Parathyroid adenoma (tissue), 2 donors: ENCODE results near the gene CAPS2.
A peak's percentile ranks its signal among the peaks of the same experiment; 100 is the strongest.

Experiments
- H2AFZ ChIP-seq: fragments of 300-600 bp; sonication (generic); one replicate; pipeline ENCODE4 v1.7.0; 2017; ENCODE audit warnings: antibody characterized with exemption, mild to moderate bottlenecking
- H3K27ac ChIP-seq: fragments of 300-600 bp; sonication (generic); one replicate; pipeline ENCODE4 v1.7.0; 2017
- H3K27me3 ChIP-seq: fragments of 300-600 bp; sonication (generic); one replicate; pipeline ENCODE4 v1.7.0; 2017; ENCODE audit warnings: low read length; ENCODE audit not compliant: control insufficient read depth, insufficient read depth
- H3K36me3 ChIP-seq: fragments of 300-600 bp; sonication (generic); one replicate; pipeline ENCODE4 v1.7.0; 2017; ENCODE audit warnings: low read length; ENCODE audit not compliant: control insufficient read depth, insufficient read depth
- H3K4me1 ChIP-seq: fragments of 300-600 bp; sonication (generic); one replicate; pipeline ENCODE4 v1.7.0; 2017; ENCODE audit warnings: control low read depth
- H3K4me2 ChIP-seq: fragments of 300-600 bp; sonication (generic); one replicate; pipeline ENCODE4 v1.7.0; 2017; ENCODE audit warnings: low read length
- H3K4me3 ChIP-seq: fragments of 300-600 bp; sonication (generic); one replicate; pipeline ENCODE4 v1.7.0; 2017; ENCODE audit warnings: low read depth, low read length
- H3K79me2 ChIP-seq: fragments of 300-600 bp; sonication (generic); one replicate; pipeline ENCODE4 v1.7.0; 2017; ENCODE audit warnings: control low read depth
- H3K9ac ChIP-seq: fragments of 300-600 bp; sonication (generic); one replicate; pipeline ENCODE4 v1.7.0; 2017; ENCODE audit warnings: mild to moderate bottlenecking
- H3K9me3 ChIP-seq: fragments of 300-600 bp; sonication (generic); one replicate; pipeline ENCODE4 v1.7.0; 2017; ENCODE audit warnings: low read length; ENCODE audit not compliant: control insufficient read depth
- CTCF ChIP-seq: fragments of 300-600 bp; sonication (generic); IDR thresholded peaks from one replicate; pipeline ENCODE4 v1.7.0; 2017; ENCODE audit warnings: antibody characterized with exemption, mild to moderate bottlenecking
- donor health status: primary hyperparathyroidism.

Gene CAPS2

GRCh38 chr12:75345531-75345930, 15.4 kb upstream of the CAPS2 start:
- Histone ChIP-seq H3K9me3 (no peaks in the 10 kb centered on the region), H2AFZ (no peak overlapping the region)
- TF ChIP-seq CTCF = no peak

GRCh38 chr12:75341873-75342272, 11.7 kb upstream of the CAPS2 start:
- H2AFZ ChIP-seq = no peak overlapping the region
- H3K27ac ChIP-seq = no peak overlapping the region
- H3K4me1 ChIP-seq = no peaks in the 10 kb centered on the region
- H3K9me3 ChIP-seq = no peaks in the 10 kb centered on the region
- H3K27me3 ChIP-seq = no peaks in the 10 kb centered on the region
- no peak for TF ChIP-seq CTCF
- H3K9ac ChIP-seq = no peak overlapping the region
- H3K79me2 ChIP-seq = no peaks in the 10 kb centered on the region
- no peak overlapping the region for H3K4me2 ChIP-seq
- H3K4me3 ChIP-seq = no peak overlapping the region
- H3K36me3 ChIP-seq = no peaks in the 10 kb centered on the region

More at GRCh38 chr12:75345531-75345930, 15.4 kb upstream of the CAPS2 start:
- no peak overlapping the region for H3K4me3 ChIP-seq
- H3K4me1 ChIP-seq = no peaks in the 10 kb centered on the region
- no peak overlapping the region for H3K9ac ChIP-seq
- H3K27ac ChIP-seq = no peak overlapping the region
- no peaks in the 10 kb centered on the region for H3K36me3 ChIP-seq
- H3K79me2 ChIP-seq = no peaks in the 10 kb centered on the region
- no peak overlapping the region for H3K4me2 ChIP-seq
- H3K27me3 ChIP-seq = no peaks in the 10 kb centered on the region

DNA sequence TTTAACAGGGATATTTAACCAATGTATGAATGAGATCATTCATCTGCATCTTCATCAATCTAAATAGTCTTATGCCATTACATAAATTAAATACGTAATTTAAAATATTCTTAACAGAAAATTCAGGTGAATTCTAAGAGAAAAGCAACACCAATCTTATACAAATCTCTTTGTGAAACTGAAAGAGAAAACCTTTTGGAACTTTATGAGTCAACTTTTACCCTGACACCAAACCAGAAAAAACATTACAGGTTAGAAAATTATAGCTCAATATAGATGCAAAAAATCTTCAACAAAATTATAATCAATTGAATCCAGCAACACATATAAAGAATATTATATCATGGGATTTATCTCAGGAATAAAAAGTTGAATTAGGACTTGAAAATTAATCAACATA, 7.8 kb upstream of the CAPS2 start:
- TF ChIP-seq CTCF = no peak
- no peaks in the 10 kb centered on the region for H3K9me3 ChIP-seq
- no peak overlapping the region for H3K9ac ChIP-seq
- H3K79me2 ChIP-seq = no peaks in the 10 kb centered on the region
- no peak overlapping the region for H3K4me2 ChIP-seq
- no peak overlapping the region for H3K4me3 ChIP-seq
- no peak overlapping the region for H3K27ac ChIP-seq
- H3K36me3 ChIP-seq = no peaks in the 10 kb centered on the region
- H3K27me3 ChIP-seq = no peaks in the 10 kb centered on the region
- H3K4me1 ChIP-seq = no peaks in the 10 kb centered on the region
- H2AFZ ChIP-seq = no peak overlapping the region

DNA sequence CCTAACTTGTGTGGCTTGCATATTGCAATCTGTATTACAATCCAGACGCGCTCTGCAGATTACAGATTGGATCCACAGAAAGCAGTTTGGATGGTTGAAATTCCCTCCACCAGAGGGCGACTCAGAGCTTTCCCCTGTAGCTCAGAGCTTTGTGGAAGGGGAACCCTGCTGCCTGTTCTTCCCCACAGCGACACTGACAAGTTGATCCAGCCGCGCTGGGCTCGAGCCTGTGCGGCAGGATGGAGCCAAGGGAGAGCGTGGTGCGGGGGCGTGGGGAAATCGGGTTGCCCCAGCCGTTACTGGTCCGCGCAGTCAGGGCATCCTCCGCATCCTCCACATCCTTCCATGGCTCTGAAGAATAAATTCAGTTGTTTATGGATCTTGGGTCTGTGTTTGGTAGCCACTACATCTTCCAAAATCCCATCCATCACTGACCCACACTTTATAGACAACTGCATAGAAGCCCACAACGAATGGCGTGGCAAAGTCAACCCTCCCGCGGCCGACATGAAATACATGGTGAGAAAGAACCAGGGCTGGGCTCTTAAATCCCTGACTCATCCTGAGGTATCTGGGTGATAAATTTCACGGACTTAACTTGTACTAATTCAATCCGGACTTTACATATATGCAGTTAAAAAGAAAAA, 4.4 kb upstream of the CAPS2 start, which contains the start of gene GLIPR1L1:
TSS of gene GLIPR1L1 (plus strand) at position 287 of the 647 bp plus-strand sequence. CDS start at position 346, 59 bp downstream.
- Histone ChIP-seq H3K4me1 (no peaks in the 10 kb centered on the region), H3K4me3 (no peak within 1 kb of the TSS), H3K36me3 (no peaks in the 10 kb centered on the region), H3K27ac (no peak within 1 kb of the TSS), H3K27me3 (no peaks in the 10 kb centered on the region), H2AFZ (peak within 1 kb of the TSS; percentile 60), H3K9me3 (no peaks in the 10 kb centered on the region), H3K79me2 (no peaks in the 10 kb centered on the region), H3K9ac (no peak within 1 kb of the TSS), H3K4me2 (peak within 1 kb of the TSS; percentile 47)
- TF ChIP-seq CTCF = peak; percentile 92

DNA sequence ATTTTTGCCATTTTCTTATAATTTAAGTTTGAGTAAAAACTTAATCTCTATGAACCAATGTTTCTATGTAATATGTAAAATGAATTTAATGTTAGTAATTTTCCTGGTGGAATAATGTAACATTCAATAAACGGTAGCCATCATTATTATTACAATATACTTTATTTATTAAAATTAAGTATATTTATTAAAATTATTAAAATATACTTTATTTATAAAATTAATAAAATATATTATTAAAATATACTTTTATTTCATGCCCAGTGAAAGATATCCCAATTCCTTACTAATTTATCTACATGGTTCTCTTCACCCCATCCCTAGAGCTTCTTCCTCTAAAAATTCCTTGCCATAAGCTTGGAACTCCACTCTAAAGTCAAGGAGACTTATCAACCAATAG, 2.5 kb downstream of the CAPS2 start:
- Histone ChIP-seq H3K36me3 (no peaks in the 10 kb centered on the region), H3K4me3 (no peak overlapping the region), H3K79me2 (no peaks in the 10 kb centered on the region), H3K27ac (no peak overlapping the region), H3K9me3 (no peaks in the 10 kb centered on the region), H3K9ac (no peak overlapping the region), H2AFZ (no peak overlapping the region), H3K4me1 (no peaks in the 10 kb centered on the region), H3K27me3 (no peaks in the 10 kb centered on the region), H3K4me2 (no peak overlapping the region)
- no peak for TF ChIP-seq CTCF
